H1 (cell line): ENCODE data around the gene BSPRY. TPM values are rescaled to one million over a fixed set of nuclear protein-coding genes. Genes with fewer than 3 reads are reported as not detected.

ENCODE experiments used
- ATF2 ChIP-seq: IDR thresholded peaks from 2 replicates; pipeline ENCODE4 v1.6.1; 2012; ENCODE audit warnings: low read length, inconsistent platforms
- CBX5 ChIP-seq: fragments of 300-800, 300-1000 bp; sonication (generic); IDR thresholded peaks from 2 replicates; pipeline ENCODE4 v1.7.1; 2016; ENCODE audit warnings: antibody characterized with exemption, low read length, low read depth
- CHD7 ChIP-seq: fragments of 300-600 bp; sonication (generic); IDR thresholded peaks from 2 replicates; pipeline ENCODE4 v1.7.1; 2012; ENCODE audit warnings: low read length, moderate library complexity, mild to moderate bottlenecking, inconsistent platforms; ENCODE audit not compliant: insufficient replicate concordance
- HDAC6 ChIP-seq: IDR thresholded peaks from one replicate; pipeline ENCODE4 v1.7.1; 2012; ENCODE audit warnings: low read depth, mild to moderate bottlenecking, inconsistent platforms, low read length, moderate library complexity
- KDM1A ChIP-seq: fragments of 200-600, 300-600 bp; sonication (generic); IDR thresholded peaks from 2 replicates; pipeline ENCODE4 v1.7.1; 2016; ENCODE audit warnings: mild to moderate bottlenecking, low read length, borderline replicate concordance
- NRF1 ChIP-seq: IDR thresholded peaks from 2 replicates; pipeline ENCODE4 v1.6.1; 2011; ENCODE audit warnings: mild to moderate bottlenecking, low read depth, low read length, improper control_type of control experiment
- SAP30 ChIP-seq: fragments of 300-600 bp; sonication (generic); IDR thresholded peaks from 2 replicates; pipeline ENCODE4 v1.7.1; 2012; ENCODE audit warnings: low read length, moderate library complexity, mild to moderate bottlenecking, inconsistent platforms; ENCODE audit not compliant: insufficient read depth, insufficient replicate concordance
- SIX5 ChIP-seq: IDR thresholded peaks from 2 replicates; pipeline ENCODE4 v1.6.1; 2011; ENCODE audit warnings: mild to moderate bottlenecking, low read depth, low read length
- SP2 ChIP-seq: IDR thresholded peaks from 2 replicates; pipeline ENCODE4 v1.6.1; 2012; ENCODE audit warnings: mild to moderate bottlenecking, low read length, inconsistent platforms
- polyA plus RNA-seq, 7 experiments: library from polyadenylated mRNA; depleted of rRNA in 3 of 7; stranded (reverse) in 5 of 7; unstranded in 2 of 7; fragments of >200 nt in 5 of 7; fragments of 200-250 nt in 2 of 7; gene quantifications; 1 replicate in 5 of 7; 2 replicates in 1 of 7; 4 replicates in 1 of 7; pipeline versions ENCODE4 v1.2.1 to v1.2.3, GENCODE V29; 2011 to 2013; ENCODE audit warnings: missing spikeins in 2 of 7, mixed read lengths in 2 of 7
- total RNA-seq: library from RNA; stranded (reverse); fragmentation: NEBNext Ultra II Directional; extraction: Animal tissue kit (Norgen Biotek cat#: 25700); gene quantifications from 2 replicates; pipeline ENCODE4 v1.2.1, GENCODE V29; 2021

The BSPRY gene
- total and polyA plus RNA-seq, 2 of the 8 experiments (the other 6 are each of a cell fraction or from before 2014, with no cell fraction given), result 5.5 to 10.9 TPM

GRCh38 chr9:113410207-113410864, 61.0 kb downstream of the BSPRY start, which contains the start of the genes C9orf43 and POLE3 (continued):
- TF ChIP-seq CHD7, result no peak
- peak; percentile 22 for TF ChIP-seq SAP30
- no peak for TF ChIP-seq CBX5
- TF ChIP-seq HDAC6, result no peak
- TF ChIP-seq KDM1A, result no peak
- TF ChIP-seq NRF1, result no peak
- TF ChIP-seq SIX5, result no peak
- no peak; the same call in 1 of the 2 replicates for TF ChIP-seq ATF2
- no peak for TF ChIP-seq SP2
